NCI-H510A treated with DMSO at 0.1 percent for 48 hours (cell line): ENCODE results near the gene DOP1B.
"Not testable (repeated sequence)": the region's sequence is repeated elsewhere in the genome, so short reads cannot be mapped to it uniquely, and the experiment has no call there.

Experiments used
- DNase-seq: peaks from one replicate; lab custom pipeline; 2025; lab: John Stamatoyannopoulos, UW

The DOP1B gene

GRCh38 chr21:36171336-36171735, 14.7 kb downstream of the DOP1B start:
- DNase-seq, result no peak

- DNase-seq, result no peak
Measured at GRCh38 chr21:36171741-36172331, 15.2 kb downstream of the DOP1B start.

- DNase-seq, result no peak
Measured at GRCh38 chr21:36174780-36175179, 18.2 kb downstream of the DOP1B start.

GRCh38 chr21:36175771-36176565, 19.3 kb downstream of the DOP1B start:
- DNase-seq, result peak; percentile 62

- DNase-seq, result no peak
Measured at GRCh38 chr21:36178349-36178748, 21.7 kb downstream of the DOP1B start.

GRCh38 chr21:36179145-36179544, 22.5 kb downstream of the DOP1B start:
- no peak for DNase-seq

- DNase-seq, result no peak
Measured at GRCh38 chr21:36180963-36181362, 24.3 kb downstream of the DOP1B start.

GRCh38 chr21:36183144-36183795, 26.6 kb downstream of the DOP1B start:
- DNase-seq, result no peak

GRCh38 chr21:36184545-36184944, 27.9 kb downstream of the DOP1B start:
- DNase-seq, result no peak

GRCh38 chr21:36185523-36185922, 28.9 kb downstream of the DOP1B start:
- DNase-seq, result no peak

GRCh38 chr21:36186081-36186480, 29.5 kb downstream of the DOP1B start:
- DNase-seq, result no peak

- DNase-seq, result peak; percentile 32
Measured at GRCh38 chr21:36186506-36187399, 30.1 kb downstream of the DOP1B start.

- peak; percentile 92 for DNase-seq
Measured at GRCh38 chr21:36188081-36188681, 31.6 kb downstream of the DOP1B start.

GRCh38 chr21:36188937-36189336, 32.3 kb downstream of the DOP1B start:
- DNase-seq, result no peak

- no peak for DNase-seq
Measured at GRCh38 chr21:36190736-36191135, 34.1 kb downstream of the DOP1B start.

GRCh38 chr21:36193200-36193599, 36.6 kb downstream of the DOP1B start:
- no peak for DNase-seq

GRCh38 chr21:36194024-36194423, 37.4 kb downstream of the DOP1B start:
- DNase-seq, result peak; percentile 86

GRCh38 chr21:36195613-36196012, 39.0 kb downstream of the DOP1B start:
- DNase-seq, result no peak

- no peak for DNase-seq
Measured at GRCh38 chr21:36199021-36199420, 42.4 kb downstream of the DOP1B start.

- not testable (repeated sequence) for DNase-seq
Measured at GRCh38 chr21:36199575-36199974, 43.0 kb downstream of the DOP1B start.

GRCh38 chr21:36200081-36200561, 43.5 kb downstream of the DOP1B start:
- DNase-seq, result no peak
